Lung (tissue), 12 donors: ENCODE results near the gene AHSA1. TPM values are rescaled to one million over a fixed set of nuclear protein-coding genes. Genes with fewer than 3 reads are reported as not detected.

Experiments
- ATAC-seq: fragments of 200-7000 bp; cut with Tn5 transposase; one replicate; pipeline ENCODE4 v1.9.1; 2020; ENCODE audit warnings: moderate number of reproducible peaks; ENCODE audit not compliant: insufficient read depth, low FRiP score
- DNase-seq, 3 donors: peaks; one replicate each; pipeline ENCODE4 v3.0.0-alpha.2; 2013 to 2017
- H3K27ac ChIP-seq, 2 donors: one replicate each; pipeline ENCODE4 v1.5.1; 2013; ENCODE audit warnings: mild to moderate bottlenecking in 2 of 2, moderate library complexity in 2 of 2, control low read depth in 1 of 2, inconsistent platforms in 1 of 2, low read depth in 1 of 2, low read length in 1 of 2
- H3K27me3 ChIP-seq, 3 donors: one replicate each; pipeline ENCODE4 v1.5.1; 2013; ENCODE audit warnings: low read length in 2 of 3; ENCODE audit not compliant: control insufficient read depth in 3 of 3, insufficient read depth in 3 of 3
- H3K36me3 ChIP-seq, 4 donors: one replicate each; pipeline ENCODE4 v1.5.1; 2013; ENCODE audit warnings: low read length in 4 of 4, mild to moderate bottlenecking in 1 of 4, moderate library complexity in 1 of 4; ENCODE audit not compliant: control insufficient read depth in 4 of 4, insufficient read depth in 4 of 4
- H3K4me1 ChIP-seq, 5 donors: one replicate each; pipeline ENCODE4 v1.5.1; 2013; ENCODE audit warnings: low read length in 5 of 5, mild to moderate bottlenecking in 2 of 5, moderate library complexity in 1 of 5; ENCODE audit not compliant: control insufficient read depth in 5 of 5, insufficient read depth in 5 of 5
- H3K4me3 ChIP-seq: one replicate; pipeline ENCODE4 v1.5.1; 2013; ENCODE audit warnings: mild to moderate bottlenecking, control low read depth, moderate library complexity
- H3K9ac ChIP-seq, 2 donors: one replicate each; pipeline ENCODE4 v1.5.1; 2013; ENCODE audit warnings: low read length in 2 of 2, control low read depth in 1 of 2; ENCODE audit not compliant: insufficient read depth in 1 of 2
- H3K9me3 ChIP-seq, 4 donors: one replicate each; pipeline ENCODE4 v1.5.1; 2013; ENCODE audit warnings: low read length in 3 of 4, mild to moderate bottlenecking in 1 of 4, moderate library complexity in 1 of 4; ENCODE audit not compliant: control insufficient read depth in 4 of 4, insufficient read depth in 3 of 4
- WGBS, 2 donors: extraction: QIAGEN DNeasy Blood & Tissue Kit; methylation state at CpG; one replicate each; pipeline ENCODE4 v1.1.7; 2013; 5-methylcytosine and 5-hydroxymethylcytosine counted together
- polyA plus RNA-seq, 2 donors: library from polyadenylated mRNA; stranded (reverse); fragments of 200-250 nt; gene quantifications; one replicate each; pipeline ENCODE4 v1.2.1, GENCODE V29; 2013
- total RNA-seq, 2 donors: library from RNA; depleted of rRNA in 1 of 2; stranded (reverse); fragments of >200 nt in 1 of 2; gene quantifications; one replicate each; pipeline ENCODE4 v1.2.1, GENCODE V29; 2014 to 2021
- TF ChIP-seq, protein P1 (sequence below): IDR thresholded peaks from 2 replicates; pipeline ENCODE4 v1.5.1; 2012; ENCODE audit warnings: mild to moderate bottlenecking; ENCODE audit errors: control extremely low read depth, extremely low read depth
- donor health status: control.
- donor health status: control.
- donor health status: Bipolar disorder and iron deficiency.
- donor health status: healthy.
- donor health status: DM: yes; HTN: yes; CAD: no.

AHSA1 gene
- total and polyA plus RNA-seq, 4 donors: 84.5 to 119 (median 94.4) TPM

DNA sequence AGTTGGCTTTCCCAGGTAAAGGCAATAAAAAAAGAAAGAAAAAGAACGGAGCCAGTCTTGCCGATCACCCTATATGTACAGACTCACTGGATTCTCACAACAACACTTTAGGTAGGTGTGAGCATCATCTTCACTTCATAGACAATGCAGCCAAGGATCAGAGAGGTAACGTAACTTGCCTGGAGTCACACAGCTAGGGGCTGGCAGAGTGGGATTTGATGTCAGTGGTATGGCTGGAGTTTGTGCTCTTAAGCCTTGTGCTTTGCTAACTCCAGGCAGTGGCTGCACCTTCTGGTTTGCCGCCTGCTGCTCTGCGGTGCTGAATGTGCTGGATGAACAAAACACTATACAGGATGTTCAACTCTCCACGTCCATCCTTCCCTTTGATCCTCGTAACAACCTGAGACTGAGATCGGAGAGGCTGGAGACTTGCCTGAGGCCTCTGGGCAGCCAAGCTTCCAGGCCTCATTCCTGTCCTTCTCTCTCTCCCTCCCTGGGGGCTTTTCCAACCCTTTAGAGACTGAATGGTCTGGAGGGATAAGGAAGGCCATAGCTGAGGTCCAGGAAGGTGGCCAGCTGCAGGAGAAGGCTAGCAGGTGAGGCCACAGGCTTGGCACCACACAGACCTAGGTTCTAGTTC is 32.6 kb downstream of the AHSA1 start:
- TF ChIP-seq, protein P1, sequence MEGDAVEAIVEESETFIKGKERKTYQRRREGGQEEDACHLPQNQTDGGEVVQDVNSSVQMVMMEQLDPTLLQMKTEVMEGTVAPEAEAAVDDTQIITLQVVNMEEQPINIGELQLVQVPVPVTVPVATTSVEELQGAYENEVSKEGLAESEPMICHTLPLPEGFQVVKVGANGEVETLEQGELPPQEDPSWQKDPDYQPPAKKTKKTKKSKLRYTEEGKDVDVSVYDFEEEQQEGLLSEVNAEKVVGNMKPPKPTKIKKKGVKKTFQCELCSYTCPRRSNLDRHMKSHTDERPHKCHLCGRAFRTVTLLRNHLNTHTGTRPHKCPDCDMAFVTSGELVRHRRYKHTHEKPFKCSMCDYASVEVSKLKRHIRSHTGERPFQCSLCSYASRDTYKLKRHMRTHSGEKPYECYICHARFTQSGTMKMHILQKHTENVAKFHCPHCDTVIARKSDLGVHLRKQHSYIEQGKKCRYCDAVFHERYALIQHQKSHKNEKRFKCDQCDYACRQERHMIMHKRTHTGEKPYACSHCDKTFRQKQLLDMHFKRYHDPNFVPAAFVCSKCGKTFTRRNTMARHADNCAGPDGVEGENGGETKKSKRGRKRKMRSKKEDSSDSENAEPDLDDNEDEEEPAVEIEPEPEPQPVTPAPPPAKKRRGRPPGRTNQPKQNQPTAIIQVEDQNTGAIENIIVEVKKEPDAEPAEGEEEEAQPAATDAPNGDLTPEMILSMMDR: no peak
- Histone ChIP-seq H3K27me3 (no peaks in the 10 kb centered on the region), H3K36me3 (no peaks in the 10 kb centered on the region), H3K9me3 (no peaks in the 10 kb centered on the region), H3K27ac (no peak overlapping the region), H3K4me1 (no peaks in the 10 kb centered on the region), H3K4me3 (no peak overlapping the region), H3K9ac (no peak overlapping the region)
- ATAC-seq (no peak), DNase-seq (no peak)
- 84 to 89% methylated on average over 8 of the region's 8 CpGs for WGBS, 2 donors

DNA sequence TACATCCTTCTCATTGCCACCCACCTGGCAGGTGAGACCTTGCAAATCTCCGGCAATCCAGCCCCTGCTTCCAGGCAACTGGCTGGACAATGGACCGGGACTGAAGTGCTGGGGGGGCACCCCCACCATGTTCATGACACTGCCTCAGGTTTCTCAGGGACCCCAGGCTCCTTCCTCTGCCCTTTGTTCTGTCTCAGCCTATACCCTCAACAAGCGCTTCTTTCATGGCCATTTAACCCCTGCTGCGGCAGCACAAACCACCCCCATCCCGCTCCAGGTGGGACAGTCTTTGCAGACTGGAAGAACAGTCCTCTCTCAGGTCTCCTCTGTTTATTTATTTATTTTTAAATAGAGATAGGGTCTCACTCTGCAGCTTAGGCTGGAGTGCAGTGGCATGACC is 33.2 kb downstream of the AHSA1 start:
- WGBS, 2 donors: 88 to 95% methylated on average over 5 of the region's 5 CpGs
- TF ChIP-seq, protein P1: no peak
- Histone ChIP-seq H3K9ac (no peak overlapping the region), H3K4me3 (no peak overlapping the region), H3K9me3 (no peaks in the 10 kb centered on the region), H3K27ac (no peak overlapping the region), H3K4me1 (no peaks in the 10 kb centered on the region), H3K27me3 (no peaks in the 10 kb centered on the region), H3K36me3 (no peaks in the 10 kb centered on the region)
- DNase-seq (no peak), ATAC-seq (no peak)

GRCh38 chr14:77495334-77495733 is 37.4 kb downstream of the AHSA1 start:
- H3K4me1 ChIP-seq: peaks cover 0 to 12% (median 0%) of the 10 kb centered on the region in 5 donors
- DNase-seq: no peak
- no peak for ATAC-seq
- H3K4me3 ChIP-seq: no peak overlapping the region
- H3K36me3 ChIP-seq: no peaks in the 10 kb centered on the region
- WGBS, 2 donors: 71 to 82% methylated on average over 7 of the region's 7 CpGs
- no peak overlapping the region for H3K27ac ChIP-seq
- TF ChIP-seq, protein P1: no peak
- H3K9me3 ChIP-seq: no peaks in the 10 kb centered on the region
- no peak overlapping the region for H3K9ac ChIP-seq
- peaks cover 0 to 27% (median 21%) of the 10 kb centered on the region in 3 donors for H3K27me3 ChIP-seq
